ENCODE data around the gene MMD2. TPM values are rescaled to one million over a fixed set of nuclear protein-coding genes. Genes with fewer than 3 reads are reported as not detected.

The MMD2 gene
- total RNA-seq, 5 donors from 2014 or later (not counting 1 experiment from before 2014, with no cell fraction given) = not detected

GRCh38 chr7:4960363-4960762 lies 1.4 kb upstream of the MMD2 start:
- H3K9me3 Mint-ChIP-seq = no peaks in the 10 kb centered on the region
- H3K27ac Mint-ChIP-seq = no peak overlapping the region
- H3K4me3 ChIP-seq (ENCODE audit: control insufficient read depth in 1 of 2, extremely low read depth in 1 of 2, low read length in 1 of 2) = no peak overlapping the region
- H3K9me3 ChIP-seq = no peaks in the 10 kb centered on the region
- 59% methylated on average over 7 of the region's 10 CpGs for WGBS (ENCODE audit: insufficient coverage)
- H3K36me3 ChIP-seq (ENCODE audit: control insufficient read depth in 2 of 2, extremely low read depth in 1 of 2, insufficient read depth in 1 of 2, low read length in 1 of 2) = no peaks in the 10 kb centered on the region
- H3K4me1 ChIP-seq (ENCODE audit: control insufficient read depth in 1 of 2, extremely low read depth in 1 of 2, insufficient read depth in 2 of 2, low read length in 2 of 2) = peaks cover 0 to 3% of the 10 kb centered on the region in 2 experiments
- POLR2A ChIA-PET = no interaction called here
- ATAC-seq (replicated peaks in 1 of 4) (no peak), DNase-seq (no peak)
- H3K4me1 Mint-ChIP-seq = peaks cover 5 to 8% (median 6%) of the 10 kb centered on the region in 3 donors
- CTCF ChIA-PET = no interaction called here
- peaks cover 3 to 65% of the 10 kb centered on the region in 2 experiments for H3K27me3 ChIP-seq (replicated peaks in 1 of 2; ENCODE audit: control insufficient read depth in 2 of 2, extremely low read depth in 1 of 2, insufficient read depth in 2 of 2, low read length in 1 of 2)
- no peak overlapping the region for H3K4me3 Mint-ChIP-seq
- H3K27ac ChIP-seq (ENCODE audit: low read length) = no peak overlapping the region
- peaks cover 19 to 52% of the 10 kb centered on the region in 2 donors for H3K27me3 Mint-ChIP-seq
- no peaks in the 10 kb centered on the region for H3K36me3 Mint-ChIP-seq

- DNase-seq = no peak
- no peak overlapping the region for H3K4me3 Mint-ChIP-seq
- CTCF ChIA-PET = no interaction called here
Measured at GRCh38 chr7:4959893-4960292, 906 bp upstream of the MMD2 start.

GRCh38 chr7:4959306-4959705 lies 319 bp upstream of the MMD2 start:
- H3K36me3 Mint-ChIP-seq = no peaks in the 10 kb centered on the region
- no peak overlapping the region for H3K4me3 ChIP-seq (ENCODE audit: control insufficient read depth in 1 of 2, extremely low read depth in 1 of 2, low read length in 1 of 2)
- no peaks in the 10 kb centered on the region for H3K36me3 ChIP-seq (ENCODE audit: control insufficient read depth in 2 of 2, extremely low read depth in 1 of 2, insufficient read depth in 1 of 2, low read length in 1 of 2)
- peaks cover 0 to 3% of the 10 kb centered on the region in 2 experiments for H3K4me1 ChIP-seq (ENCODE audit: control insufficient read depth in 1 of 2, extremely low read depth in 1 of 2, insufficient read depth in 2 of 2, low read length in 2 of 2)
- ATAC-seq (replicated peaks in 1 of 4) (no peak), DNase-seq (no peak)
- no peak overlapping the region for H3K4me3 Mint-ChIP-seq
- H3K9me3 Mint-ChIP-seq = peaks cover 0 to 4% (median 0%) of the 10 kb centered on the region in 3 donors
- H3K27ac ChIP-seq (ENCODE audit: low read length) = no peak overlapping the region
- peaks cover 6 to 61% of the 10 kb centered on the region in 2 experiments for H3K27me3 ChIP-seq (replicated peaks in 1 of 2; ENCODE audit: control insufficient read depth in 2 of 2, extremely low read depth in 1 of 2, insufficient read depth in 2 of 2, low read length in 1 of 2)
- H3K4me1 Mint-ChIP-seq = peaks cover 5 to 8% (median 6%) of the 10 kb centered on the region in 3 donors
- ChIA-PET CTCF (no interaction called here), POLR2A (no interaction called here)
- WGBS (ENCODE audit: insufficient coverage) = 8% methylated on average over 2 of the region's 21 CpGs
- no peaks in the 10 kb centered on the region for H3K9me3 ChIP-seq
- no peak overlapping the region for H3K27ac Mint-ChIP-seq
- peaks cover 27 to 57% of the 10 kb centered on the region in 2 donors for H3K27me3 Mint-ChIP-seq

More at GRCh38 chr7:4959893-4960292, 906 bp upstream of the MMD2 start:
- no CpG with 5 or more reads among the region's 4 CpGs for WGBS (ENCODE audit: insufficient coverage)
- H3K4me1 Mint-ChIP-seq = peaks cover 5 to 8% (median 6%) of the 10 kb centered on the region in 3 donors
- Histone ChIP-seq H3K36me3 (ENCODE audit: control insufficient read depth in 2 of 2, extremely low read depth in 1 of 2, insufficient read depth in 1 of 2, low read length in 1 of 2) (no peaks in the 10 kb centered on the region), H3K27me3 (replicated peaks in 1 of 2; ENCODE audit: control insufficient read depth in 2 of 2, extremely low read depth in 1 of 2, insufficient read depth in 2 of 2, low read length in 1 of 2) (peaks cover 5 to 62% of the 10 kb centered on the region in 2 experiments), H3K4me1 (ENCODE audit: control insufficient read depth in 1 of 2, extremely low read depth in 1 of 2, insufficient read depth in 2 of 2, low read length in 2 of 2) (peaks cover 0 to 3% of the 10 kb centered on the region in 2 experiments), H3K27ac (ENCODE audit: low read length) (no peak overlapping the region), H3K4me3 (ENCODE audit: control insufficient read depth in 1 of 2, extremely low read depth in 1 of 2, low read length in 1 of 2) (no peak overlapping the region), H3K9me3 (no peaks in the 10 kb centered on the region)
- no peak for ATAC-seq (replicated peaks in 1 of 4)
- H3K36me3 Mint-ChIP-seq = no peaks in the 10 kb centered on the region
- H3K27me3 Mint-ChIP-seq = peaks cover 23 to 56% of the 10 kb centered on the region in 2 donors
- peaks cover 0 to 3% (median 0%) of the 10 kb centered on the region in 3 donors for H3K9me3 Mint-ChIP-seq
- POLR2A ChIA-PET = no interaction called here
- no peak overlapping the region for H3K27ac Mint-ChIP-seq

GRCh38 chr7:4957847-4958476 lies 1.0 kb downstream of the MMD2 start:
- ChIA-PET POLR2A (no interaction called here), CTCF (no interaction called here)
- H3K27ac Mint-ChIP-seq = peak overlapping the region in 1 of 2 donors; percentile 70
- Histone ChIP-seq H3K36me3 (ENCODE audit: control insufficient read depth in 2 of 2, extremely low read depth in 1 of 2, insufficient read depth in 1 of 2, low read length in 1 of 2) (no peaks in the 10 kb centered on the region), H3K27me3 (replicated peaks in 1 of 2; ENCODE audit: control insufficient read depth in 2 of 2, extremely low read depth in 1 of 2, insufficient read depth in 2 of 2, low read length in 1 of 2) (peaks cover 6 to 61% of the 10 kb centered on the region in 2 experiments), H3K9me3 (no peaks in the 10 kb centered on the region), H3K27ac (ENCODE audit: low read length) (no peak overlapping the region), H3K4me3 (ENCODE audit: control insufficient read depth in 1 of 2, extremely low read depth in 1 of 2, low read length in 1 of 2) (no peak overlapping the region), H3K4me1 (ENCODE audit: control insufficient read depth in 1 of 2, extremely low read depth in 1 of 2, insufficient read depth in 2 of 2, low read length in 2 of 2) (peaks cover 0 to 3% of the 10 kb centered on the region in 2 experiments)
- DNase-seq = no peak
- H3K27me3 Mint-ChIP-seq = peaks cover 36 to 60% of the 10 kb centered on the region in 2 donors
- peaks cover 5 to 8% (median 6%) of the 10 kb centered on the region in 3 donors for H3K4me1 Mint-ChIP-seq
- ATAC-seq (replicated peaks in 1 of 4) = peak in 1 of 4 experiments; percentile 33
- H3K36me3 Mint-ChIP-seq = no peaks in the 10 kb centered on the region
- peaks cover 0 to 4% (median 0%) of the 10 kb centered on the region in 3 donors for H3K9me3 Mint-ChIP-seq
- WGBS (ENCODE audit: insufficient coverage) = 17% methylated on average over 2 of the region's 13 CpGs
- H3K4me3 Mint-ChIP-seq = peak overlapping the region; percentile 60 to 80 (median 66)

GRCh38 chr7:4951903-4952636 lies 6.9 kb downstream of the MMD2 start:
- no peak overlapping the region for H3K27ac Mint-ChIP-seq
- ChIA-PET POLR2A (no interaction called here), CTCF (no interaction called here)
- no peak overlapping the region for H3K4me3 Mint-ChIP-seq
- peaks cover 45 to 66% of the 10 kb centered on the region in 2 donors for H3K27me3 Mint-ChIP-seq
- Histone ChIP-seq H3K4me1 (ENCODE audit: control insufficient read depth in 1 of 2, extremely low read depth in 1 of 2, insufficient read depth in 2 of 2, low read length in 2 of 2) (no peaks in the 10 kb centered on the region), H3K9me3 (no peaks in the 10 kb centered on the region), H3K36me3 (ENCODE audit: control insufficient read depth in 2 of 2, extremely low read depth in 1 of 2, insufficient read depth in 1 of 2, low read length in 1 of 2) (no peaks in the 10 kb centered on the region), H3K27ac (ENCODE audit: low read length) (no peak overlapping the region), H3K27me3 (replicated peaks in 1 of 2; ENCODE audit: control insufficient read depth in 2 of 2, extremely low read depth in 1 of 2, insufficient read depth in 2 of 2, low read length in 1 of 2) (peaks cover 6 to 56% of the 10 kb centered on the region in 2 experiments), H3K4me3 (ENCODE audit: control insufficient read depth in 1 of 2, extremely low read depth in 1 of 2, low read length in 1 of 2) (no peak overlapping the region)
- no peaks in the 10 kb centered on the region for H3K4me1 Mint-ChIP-seq
- DNase-seq (no peak), ATAC-seq (replicated peaks in 1 of 4) (no peak)
- no peaks in the 10 kb centered on the region for H3K36me3 Mint-ChIP-seq
- WGBS (ENCODE audit: insufficient coverage) = 61% methylated on average over 10 of the region's 11 CpGs
- H3K9me3 Mint-ChIP-seq = peaks cover 0 to 4% (median 3%) of the 10 kb centered on the region in 3 donors

- ATAC-seq (replicated peaks in 1 of 4) (no peak), DNase-seq (no peak)
- Histone ChIP-seq H3K4me1 (ENCODE audit: control insufficient read depth in 1 of 2, extremely low read depth in 1 of 2, insufficient read depth in 2 of 2, low read length in 2 of 2) (no peaks in the 10 kb centered on the region), H3K9me3 (no peaks in the 10 kb centered on the region), H3K27ac (ENCODE audit: low read length) (no peak overlapping the region), H3K36me3 (ENCODE audit: control insufficient read depth in 2 of 2, extremely low read depth in 1 of 2, insufficient read depth in 1 of 2, low read length in 1 of 2) (no peaks in the 10 kb centered on the region), H3K4me3 (ENCODE audit: control insufficient read depth in 1 of 2, extremely low read depth in 1 of 2, low read length in 1 of 2) (no peak overlapping the region), H3K27me3 (replicated peaks in 1 of 2; ENCODE audit: control insufficient read depth in 2 of 2, extremely low read depth in 1 of 2, insufficient read depth in 2 of 2, low read length in 1 of 2) (peaks cover 4 to 53% of the 10 kb centered on the region in 2 experiments)
- CTCF ChIA-PET = no interaction called here
- H3K27me3 Mint-ChIP-seq = peaks cover 47 to 62% of the 10 kb centered on the region in 2 donors
- no peaks in the 10 kb centered on the region for H3K4me1 Mint-ChIP-seq
- POLR2A ChIA-PET = no interaction called here
- H3K36me3 Mint-ChIP-seq = no peaks in the 10 kb centered on the region
- H3K27ac Mint-ChIP-seq = no peak overlapping the region
- H3K4me3 Mint-ChIP-seq = no peak overlapping the region
- peaks cover 0 to 4% (median 3%) of the 10 kb centered on the region in 3 donors for H3K9me3 Mint-ChIP-seq
- whole genome bisulfite sequencing (ENCODE audit: insufficient coverage) = 73% methylated on average over 5 of the region's 5 CpGs
Measured at GRCh38 chr7:4951304-4951703, 7.7 kb downstream of the MMD2 start.

Measured in T-cell (primary cell).